HG02763 (cell line): ENCODE results near the gene ADGRB2.

Experiments
- ATAC-seq: cut with Tn5 transposase; IDR thresholded peaks from one replicate; pipeline ENCODE4 v1.9.1; 2021; ENCODE audit warnings: mild to moderate bottlenecking, moderate library complexity; ENCODE audit not compliant: unreplicated experiment

ADGRB2 gene

DNA sequence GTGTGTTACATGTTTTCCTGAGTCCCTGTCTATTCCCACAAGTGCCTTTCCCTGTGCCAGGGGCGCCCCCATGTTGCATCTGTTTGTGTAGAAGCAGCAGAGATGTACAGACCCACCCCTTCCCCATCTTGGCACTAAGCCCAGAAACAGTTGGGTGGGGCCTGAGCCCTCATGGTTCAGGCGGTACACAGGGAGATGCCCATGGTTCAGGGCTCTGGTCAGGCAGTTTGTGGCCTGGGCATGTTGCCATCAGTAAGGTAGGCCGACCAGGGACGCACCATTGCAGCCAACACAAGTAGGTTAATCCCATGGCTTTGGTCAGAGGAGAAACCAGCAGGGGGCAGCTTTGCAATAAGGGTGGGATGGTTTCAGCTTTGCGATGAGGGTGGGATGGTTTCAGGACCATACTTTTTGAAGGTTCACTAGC is 914 bp upstream of the ADGRB2 start:
- ATAC-seq = no peak

GRCh38 chr1:31763671-31764311 is 349 bp downstream of the ADGRB2 start:
- no peak for ATAC-seq

DNA sequence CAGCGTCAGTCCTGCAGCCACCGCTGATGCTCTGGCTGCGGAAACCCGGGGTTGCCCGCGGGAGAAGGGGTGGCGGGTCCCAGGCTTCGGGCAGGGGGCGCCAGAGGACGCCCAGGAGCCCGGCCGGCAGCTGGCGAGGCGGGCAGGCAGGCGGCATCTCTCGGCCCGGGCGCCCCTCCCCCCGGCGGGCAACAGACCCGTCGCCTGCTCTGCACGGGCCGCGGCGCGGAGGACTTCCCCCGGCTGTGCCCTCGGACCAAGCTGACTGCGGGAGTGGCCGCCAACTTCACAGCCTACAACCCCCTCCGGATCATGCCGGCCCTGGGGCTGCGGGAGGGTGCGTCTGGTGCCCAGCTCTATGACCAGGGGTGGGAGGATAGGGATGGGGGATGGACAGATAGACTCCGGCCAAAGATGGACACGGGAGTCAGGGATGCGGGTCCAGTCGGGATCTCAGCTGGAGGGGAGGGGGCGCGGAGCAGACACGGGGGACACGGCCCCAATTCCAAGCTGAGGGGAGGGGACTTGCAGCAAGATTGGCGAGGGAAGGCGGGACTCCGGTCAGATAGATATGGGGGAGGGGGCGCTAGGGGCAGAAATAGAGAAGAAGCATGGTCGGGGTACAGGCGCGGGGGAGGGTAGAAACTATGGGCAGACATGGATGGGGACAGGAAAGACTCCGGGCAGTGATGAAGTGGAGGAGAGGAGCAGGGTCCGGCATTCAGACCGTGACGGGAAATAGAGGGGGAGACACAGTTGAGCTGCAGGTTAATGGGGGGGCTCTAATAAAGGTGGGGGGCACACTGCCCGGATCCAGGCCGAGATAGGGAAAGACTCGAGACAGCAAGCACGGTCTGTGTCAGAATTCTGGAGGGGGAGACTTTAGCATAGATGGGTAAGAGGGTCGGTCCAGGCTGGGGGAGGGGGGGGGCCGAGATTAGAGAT is 1.1 kb downstream of the ADGRB2 start:
- no peak for ATAC-seq

DNA sequence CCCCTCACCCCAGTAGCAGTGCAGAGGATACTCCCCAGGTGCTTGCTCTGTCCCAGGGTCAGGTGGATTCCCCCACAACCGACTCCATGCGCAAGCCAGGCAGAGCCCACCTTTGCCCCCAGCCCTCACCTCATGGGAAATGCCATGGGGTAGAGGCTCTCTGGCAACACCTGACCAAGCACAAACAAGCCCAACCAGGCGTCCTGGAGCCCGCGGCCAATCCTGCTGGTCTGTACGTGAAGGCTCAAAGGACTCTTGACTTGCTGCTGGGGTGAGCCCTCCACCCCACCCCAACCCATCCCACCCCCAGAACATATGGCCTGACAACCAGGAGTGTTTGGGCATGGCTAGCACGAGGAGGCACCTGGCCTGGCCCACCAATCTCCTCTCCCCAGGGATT is 1.8 kb downstream of the ADGRB2 start:
- ATAC-seq = no peak

DNA sequence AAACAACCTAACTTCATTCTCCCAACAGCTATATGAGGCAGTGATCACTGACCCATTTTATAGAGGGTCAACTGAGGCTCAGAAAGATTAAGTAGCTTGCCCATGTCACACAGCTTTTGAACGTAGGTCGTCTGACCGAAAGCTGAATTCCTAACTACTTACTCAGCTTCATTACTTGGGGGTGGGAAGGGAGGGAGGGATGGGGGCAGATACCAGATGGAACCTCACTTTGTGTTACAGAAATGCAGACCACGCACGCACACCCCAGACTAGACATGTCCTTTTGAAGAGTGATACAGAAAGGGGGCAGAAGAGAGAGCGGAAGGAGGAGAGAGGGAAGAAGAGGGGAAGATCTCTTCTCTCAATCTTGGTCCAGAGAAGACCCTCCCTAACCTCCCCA is 2.3 kb downstream of the ADGRB2 start:
- ATAC-seq = no peak

- ATAC-seq = no peak
Observed at GRCh38 chr1:31760471-31761470, 3.4 kb downstream of the ADGRB2 start.

DNA sequence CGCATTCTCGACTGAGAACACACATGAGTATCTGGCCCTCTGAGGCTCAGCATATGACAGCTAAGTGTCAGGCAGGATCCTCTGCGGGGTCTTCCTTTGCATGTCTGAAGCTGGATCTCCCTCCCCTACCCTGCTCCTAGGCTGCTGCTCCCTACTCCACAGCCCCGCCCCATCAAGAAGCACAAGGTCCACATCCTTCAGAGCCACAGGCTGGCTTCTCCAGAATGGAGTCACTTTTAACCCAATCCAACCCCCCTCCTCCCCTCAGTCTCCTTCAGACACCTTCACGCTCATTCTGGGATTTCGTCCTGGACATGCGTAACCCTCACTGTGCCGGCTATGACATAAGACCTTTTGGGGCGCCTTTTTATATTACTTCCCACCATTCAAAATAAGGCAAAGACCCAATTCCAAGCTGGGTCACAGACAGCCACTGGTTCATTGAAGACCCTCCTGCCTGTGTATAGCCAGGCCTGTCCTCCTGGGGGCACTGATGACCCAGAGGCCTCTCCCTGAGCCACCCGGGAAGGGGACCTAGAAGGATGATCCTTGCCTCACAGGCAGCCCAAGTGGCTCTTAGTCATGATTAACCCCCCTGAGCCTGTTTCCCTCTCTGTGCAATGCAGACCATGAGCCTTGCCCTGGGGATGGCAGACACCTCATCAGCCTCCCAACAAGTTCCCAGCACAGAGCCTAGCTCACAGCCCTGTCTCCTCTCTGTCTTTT is 4.7 kb downstream of the ADGRB2 start:
- ATAC-seq = no peak

GRCh38 chr1:31758823-31759222 is 5.3 kb downstream of the ADGRB2 start:
- ATAC-seq = no peak

GRCh38 chr1:31757989-31758388 is 6.2 kb downstream of the ADGRB2 start:
- ATAC-seq = no peak

GRCh38 chr1:31757204-31757679 is 6.9 kb downstream of the ADGRB2 start:
- no peak for ATAC-seq

GRCh38 chr1:31756578-31756977 is 7.6 kb downstream of the ADGRB2 start:
- ATAC-seq = no peak

- ATAC-seq = no peak
Observed at GRCh38 chr1:31755850-31756492, 8.2 kb downstream of the ADGRB2 start.

DNA sequence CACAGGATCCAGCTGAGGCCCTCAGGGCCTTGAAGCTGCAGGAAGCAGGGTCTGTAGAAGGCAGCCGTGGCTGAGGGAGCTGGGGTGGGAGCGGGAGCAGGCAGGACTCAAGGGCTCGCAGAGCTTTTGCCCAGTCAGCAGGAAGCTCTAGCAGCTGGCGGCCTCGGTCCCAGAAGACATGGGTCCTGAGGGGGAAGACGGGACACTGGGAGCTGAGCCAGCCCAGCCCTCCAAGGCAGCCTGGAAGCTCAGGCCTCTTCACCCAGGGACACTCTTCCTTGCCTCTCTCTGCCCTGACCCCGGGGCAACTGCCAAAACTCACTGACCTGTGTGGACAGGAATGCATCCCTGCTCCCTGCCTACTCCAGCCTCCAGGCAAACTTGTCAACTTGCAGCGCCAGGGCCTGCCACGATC is 8.9 kb downstream of the ADGRB2 start:
- no peak for ATAC-seq

GRCh38 chr1:31754397-31754796 is 9.7 kb downstream of the ADGRB2 start:
- no peak for ATAC-seq

DNA sequence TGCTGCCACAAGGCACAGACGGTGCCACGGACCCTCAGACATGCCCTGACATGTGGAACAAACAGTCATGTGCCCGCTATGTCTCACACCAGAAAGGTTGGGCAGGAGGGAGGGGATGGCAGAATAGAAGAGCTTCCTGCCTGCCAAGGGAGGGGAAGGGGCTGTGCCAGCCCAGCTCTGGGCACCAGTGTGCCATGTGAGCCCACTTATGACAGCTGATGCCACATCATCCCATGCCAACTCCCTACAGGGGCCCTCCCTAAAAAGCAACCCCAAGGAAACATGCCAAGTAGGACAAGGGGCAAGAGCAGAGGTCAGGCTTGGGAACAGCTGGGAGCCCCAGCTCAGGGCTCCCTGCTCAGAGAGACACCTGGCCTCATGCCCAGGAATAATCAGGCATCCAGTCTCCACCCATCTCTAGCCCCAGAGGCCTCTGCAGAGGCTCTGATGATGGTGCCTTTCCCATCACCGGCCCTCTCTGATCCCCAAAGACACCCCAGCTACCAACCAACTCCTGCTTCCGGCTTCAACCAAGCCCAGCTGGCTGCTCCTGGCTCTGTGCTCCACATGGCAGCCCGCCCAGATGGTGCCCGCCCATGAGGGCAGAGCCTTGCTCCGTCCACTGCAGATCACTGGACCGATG is 10.3 kb downstream of the ADGRB2 start:
- no peak for ATAC-seq

- no peak for ATAC-seq
Observed at GRCh38 chr1:31752952-31753475, 11.1 kb downstream of the ADGRB2 start.

GRCh38 chr1:31752258-31752657 is 11.9 kb downstream of the ADGRB2 start:
- no peak for ATAC-seq

DNA sequence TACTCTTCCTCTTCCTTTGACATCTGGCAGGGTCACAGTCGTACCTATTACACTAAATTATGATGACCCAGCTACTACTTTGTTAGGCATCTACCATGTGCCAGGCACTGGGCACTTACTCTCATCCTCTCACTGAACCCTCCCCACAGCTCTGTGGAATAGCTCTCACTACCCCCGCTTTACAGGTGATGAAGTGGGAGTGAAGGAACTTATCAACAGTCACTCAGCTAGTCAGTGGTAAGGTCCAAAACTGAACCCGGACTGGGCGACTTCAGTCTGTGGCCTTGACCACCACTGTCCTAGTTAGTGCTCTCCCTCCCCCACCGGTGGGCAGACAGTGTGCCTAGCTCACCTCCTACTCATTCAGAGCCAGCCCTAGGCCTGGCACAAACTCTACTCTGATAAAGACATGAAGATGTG is 12.3 kb downstream of the ADGRB2 start:
- ATAC-seq = no peak
